Measurements from ENCODE around the gene KCTD12. TPM values are rescaled to one million over a fixed set of nuclear protein-coding genes. Genes with fewer than 3 reads are reported as not detected.

KCTD12 gene
- total RNA-seq, result 100 to 1,000 TPM in 1 of 3 donors, 10 to 100 TPM in 2; 59.7 to 117 (median 65.9) TPM

DNA sequence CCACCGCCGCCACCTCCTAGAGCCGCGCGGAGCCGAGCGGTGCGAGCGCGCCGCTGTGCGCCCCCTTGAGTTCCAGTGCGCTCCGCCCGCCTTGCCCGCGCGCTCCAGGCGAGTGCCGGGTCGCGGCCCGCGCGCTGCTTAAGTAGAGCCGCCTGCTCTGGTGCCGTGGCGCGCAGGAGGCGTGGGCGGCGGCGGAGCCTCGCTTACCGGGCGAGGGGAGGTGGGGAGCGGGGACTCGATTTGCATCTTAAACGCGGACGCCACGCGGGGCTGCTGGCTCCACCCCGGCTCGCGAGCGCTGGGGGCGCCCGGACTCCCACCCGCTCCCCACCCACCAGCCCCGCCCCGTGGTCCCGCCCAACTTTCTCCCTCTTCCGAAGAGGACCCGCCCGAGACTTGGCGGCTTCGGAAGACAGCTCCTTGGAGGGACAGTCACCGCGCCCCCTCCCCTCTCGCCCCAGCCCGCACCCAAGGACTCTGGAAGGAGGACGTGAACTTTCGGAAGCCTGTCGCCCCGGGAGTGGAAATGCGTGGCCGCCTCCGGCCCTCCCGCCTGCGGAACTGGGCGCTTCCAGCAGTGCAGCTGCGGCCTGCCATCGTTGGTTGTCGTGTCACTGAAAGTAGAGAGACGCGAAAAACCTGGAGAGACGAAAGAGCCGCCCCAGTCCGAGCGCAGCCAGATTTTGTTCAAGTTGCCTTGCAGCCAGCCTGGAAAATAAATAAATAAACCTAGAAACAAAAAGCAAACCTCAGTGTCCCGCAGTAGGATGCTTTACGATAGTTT, at the start of gene KCTD12:
TSS of gene KCTD12 (minus strand) at position 114 of the 784 bp plus-strand sequence. CDS start 257 bp downstream, outside the sequence.
- H3K4me3 ChIP-seq, result peak within 1 kb of the TSS; percentile 58 to 88 (median 87)
- TF ChIP-seq POLR2AphosphoS5 (IDR thresholded peaks at IDR 0.05) (peak; percentile 47 to 85 (median 79)), POLR2A (IDR thresholded peaks at IDR 0.05) (no peak)
- TF ChIP-seq, protein P1, sequence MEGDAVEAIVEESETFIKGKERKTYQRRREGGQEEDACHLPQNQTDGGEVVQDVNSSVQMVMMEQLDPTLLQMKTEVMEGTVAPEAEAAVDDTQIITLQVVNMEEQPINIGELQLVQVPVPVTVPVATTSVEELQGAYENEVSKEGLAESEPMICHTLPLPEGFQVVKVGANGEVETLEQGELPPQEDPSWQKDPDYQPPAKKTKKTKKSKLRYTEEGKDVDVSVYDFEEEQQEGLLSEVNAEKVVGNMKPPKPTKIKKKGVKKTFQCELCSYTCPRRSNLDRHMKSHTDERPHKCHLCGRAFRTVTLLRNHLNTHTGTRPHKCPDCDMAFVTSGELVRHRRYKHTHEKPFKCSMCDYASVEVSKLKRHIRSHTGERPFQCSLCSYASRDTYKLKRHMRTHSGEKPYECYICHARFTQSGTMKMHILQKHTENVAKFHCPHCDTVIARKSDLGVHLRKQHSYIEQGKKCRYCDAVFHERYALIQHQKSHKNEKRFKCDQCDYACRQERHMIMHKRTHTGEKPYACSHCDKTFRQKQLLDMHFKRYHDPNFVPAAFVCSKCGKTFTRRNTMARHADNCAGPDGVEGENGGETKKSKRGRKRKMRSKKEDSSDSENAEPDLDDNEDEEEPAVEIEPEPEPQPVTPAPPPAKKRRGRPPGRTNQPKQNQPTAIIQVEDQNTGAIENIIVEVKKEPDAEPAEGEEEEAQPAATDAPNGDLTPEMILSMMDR (IDR thresholded peaks at IDR 0.05), result peak in 1 of 3 donors; percentile 24
- no peaks in the 10 kb centered on the region for H3K36me3 ChIP-seq
- intact Hi-C loops (cut with DNase I; ENCODE audit: low total_unique reads), result loop anchor here (1.0 kb wide), 1 partner anchor 17 kb away; no protein-coding TSS in a partner anchor
- peaks cover 0 to 3% of the 10 kb centered on the region in 2 donors for H3K4me1 ChIP-seq
- peak within 1 kb of the TSS; percentile 77 to 95 for H3K27ac ChIP-seq
- H3K9me3 ChIP-seq, result no peaks in the 10 kb centered on the region
- no peaks in the 10 kb centered on the region for H3K27me3 ChIP-seq
- peak; percentile 73 to 74 for DNase-seq (ENCODE audit: low spot score in 2 of 2)

DNA sequence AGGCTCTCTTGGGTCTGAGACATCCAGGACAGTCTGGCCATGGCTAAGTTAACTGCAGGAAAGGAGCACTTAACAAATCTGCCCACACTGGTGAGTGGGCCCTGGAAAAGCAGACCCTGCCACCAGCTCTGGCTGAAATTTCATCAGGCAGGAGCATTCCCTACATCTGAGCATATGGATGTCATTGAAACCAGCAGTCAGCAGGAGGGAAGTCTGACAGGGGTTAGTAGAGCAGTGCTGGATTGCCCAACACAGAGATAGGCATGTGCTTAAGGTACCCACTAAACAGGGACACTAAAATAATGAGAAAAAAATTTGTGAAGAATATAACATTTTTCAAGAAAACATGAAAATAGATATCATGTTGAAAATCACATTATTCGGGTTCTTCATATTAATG, 48.5 kb upstream of the KCTD12 start:
- TF ChIP-seq, protein P1 (IDR thresholded peaks at IDR 0.05), result no peak
- no peak for TF ChIP-seq POLR2AphosphoS5 (IDR thresholded peaks at IDR 0.05)
- no peak for TF ChIP-seq POLR2A (IDR thresholded peaks at IDR 0.05)
- Histone ChIP-seq H3K27ac (no peak overlapping the region), H3K36me3 (no peaks in the 10 kb centered on the region), H3K4me1 (no peaks in the 10 kb centered on the region), H3K9me3 (peaks cover 0 to 5% of the 10 kb centered on the region in 2 donors), H3K27me3 (no peaks in the 10 kb centered on the region), H3K4me3 (no peak overlapping the region)
- no peak for DNase-seq (ENCODE audit: low spot score in 2 of 2)
- intact Hi-C loops (cut with DNase I; ENCODE audit: low total_unique reads), result no loop called here

DNA sequence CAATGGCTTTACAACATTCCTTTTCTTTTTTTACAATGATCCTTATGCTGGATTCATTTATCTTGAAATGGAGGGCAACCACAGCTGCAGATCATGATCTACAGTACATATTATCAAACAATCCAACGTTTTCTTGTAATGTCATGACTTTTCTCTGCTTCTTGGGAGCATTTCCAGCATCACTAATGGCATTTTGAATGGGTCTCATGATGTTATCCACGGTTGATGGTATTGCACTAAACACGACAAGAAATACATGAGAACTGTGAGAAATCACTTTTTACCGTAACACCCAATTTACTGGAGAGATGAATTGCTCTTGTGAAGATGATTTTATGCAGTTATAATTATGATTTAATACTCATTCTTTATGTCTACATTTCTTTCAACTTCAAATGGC, 45.9 kb upstream of the KCTD12 start:
- Histone ChIP-seq H3K36me3 (no peaks in the 10 kb centered on the region), H3K4me3 (no peak overlapping the region), H3K27me3 (no peaks in the 10 kb centered on the region), H3K4me1 (no peaks in the 10 kb centered on the region), H3K9me3 (peaks cover 0 to 5% of the 10 kb centered on the region in 2 donors), H3K27ac (no peak overlapping the region)
- intact Hi-C loops (cut with DNase I; ENCODE audit: low total_unique reads), result no loop called here
- no peak for TF ChIP-seq POLR2AphosphoS5 (IDR thresholded peaks at IDR 0.05)
- TF ChIP-seq POLR2A (IDR thresholded peaks at IDR 0.05), result no peak
- TF ChIP-seq, protein P1 (IDR thresholded peaks at IDR 0.05), result no peak
- no peak for DNase-seq (ENCODE audit: low spot score in 2 of 2)

DNA sequence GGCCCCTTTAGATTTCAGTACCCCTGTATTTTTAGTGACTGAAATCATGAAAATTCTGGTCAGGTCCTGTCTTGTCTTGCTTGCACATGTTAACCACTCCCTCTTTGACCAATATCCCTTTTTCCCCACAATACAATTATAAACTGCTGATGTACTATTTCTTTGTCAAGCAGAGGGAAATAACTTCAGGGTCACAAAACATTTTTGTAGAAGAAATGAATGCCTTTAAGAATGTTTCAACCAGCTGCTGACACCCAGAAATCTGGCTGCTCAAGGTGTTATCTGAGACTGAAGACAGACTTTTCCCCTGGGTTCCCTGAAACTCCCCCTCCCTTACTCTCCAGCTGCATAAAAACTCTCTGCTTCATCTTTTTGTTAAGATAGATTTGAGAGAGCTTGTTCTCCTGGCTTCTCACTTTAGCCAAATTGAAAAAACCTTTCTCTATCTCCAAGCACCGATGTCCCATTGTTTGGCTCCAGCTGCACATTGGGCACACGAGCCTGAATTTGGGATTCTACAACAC, 43.7 kb upstream of the KCTD12 start:
- Histone ChIP-seq H3K27me3 (no peaks in the 10 kb centered on the region), H3K4me1 (no peaks in the 10 kb centered on the region), H3K36me3 (no peaks in the 10 kb centered on the region), H3K9me3 (peaks cover 0 to 5% of the 10 kb centered on the region in 2 donors), H3K4me3 (no peak overlapping the region), H3K27ac (no peak overlapping the region)
- no peak for DNase-seq (ENCODE audit: low spot score in 2 of 2)
- TF ChIP-seq POLR2A (IDR thresholded peaks at IDR 0.05) (no peak), POLR2AphosphoS5 (IDR thresholded peaks at IDR 0.05) (no peak)
- TF ChIP-seq, protein P1 (IDR thresholded peaks at IDR 0.05), result no peak
- intact Hi-C loops (cut with DNase I; ENCODE audit: low total_unique reads), result no loop called here

DNA sequence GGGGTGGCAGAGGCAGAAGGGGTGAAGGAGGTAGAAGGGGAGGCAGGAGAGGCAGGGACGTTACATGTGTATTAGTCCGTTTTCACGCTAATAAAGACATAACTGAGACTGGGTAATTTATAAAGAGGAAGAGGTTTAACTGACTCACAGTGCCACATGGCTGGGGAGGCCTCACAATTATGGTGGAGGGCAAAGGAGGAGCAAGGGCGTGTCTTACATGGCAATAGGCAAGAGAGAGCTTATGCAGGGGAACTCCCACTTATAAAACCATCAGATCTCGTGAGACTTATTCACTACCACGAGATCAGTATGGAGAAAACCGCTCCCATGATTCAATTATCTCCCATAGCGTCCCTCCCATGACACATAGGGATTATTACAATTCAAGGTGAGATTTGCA, 43.1 kb upstream of the KCTD12 start:
- TF ChIP-seq POLR2AphosphoS5 (IDR thresholded peaks at IDR 0.05) (no peak), POLR2A (IDR thresholded peaks at IDR 0.05) (no peak)
- TF ChIP-seq, protein P1 (IDR thresholded peaks at IDR 0.05), result no peak
- H3K4me3 ChIP-seq, result no peak overlapping the region
- no peaks in the 10 kb centered on the region for H3K4me1 ChIP-seq
- intact Hi-C loops (cut with DNase I; ENCODE audit: low total_unique reads), result no loop called here
- DNase-seq (ENCODE audit: low spot score in 2 of 2), result no peak
- H3K27ac ChIP-seq, result no peak overlapping the region
- no peaks in the 10 kb centered on the region for H3K27me3 ChIP-seq
- peaks cover 0 to 5% of the 10 kb centered on the region in 2 donors for H3K9me3 ChIP-seq
- H3K36me3 ChIP-seq, result no peaks in the 10 kb centered on the region

Data from breast epithelium (tissue), 4 donors.